HG02642 (cell line): ENCODE measurements around the gene PSMA8.
"Not testable (repeated sequence)": the region's sequence is repeated elsewhere in the genome, so short reads cannot be mapped to it uniquely, and the experiment has no call there.

Experiments
- ATAC-seq: cut with Tn5 transposase; IDR thresholded peaks from one replicate; pipeline ENCODE4 v1.9.1; 2021; ENCODE audit warnings: mild to moderate bottlenecking; ENCODE audit not compliant: unreplicated experiment, poor library complexity

The PSMA8 gene

DNA sequence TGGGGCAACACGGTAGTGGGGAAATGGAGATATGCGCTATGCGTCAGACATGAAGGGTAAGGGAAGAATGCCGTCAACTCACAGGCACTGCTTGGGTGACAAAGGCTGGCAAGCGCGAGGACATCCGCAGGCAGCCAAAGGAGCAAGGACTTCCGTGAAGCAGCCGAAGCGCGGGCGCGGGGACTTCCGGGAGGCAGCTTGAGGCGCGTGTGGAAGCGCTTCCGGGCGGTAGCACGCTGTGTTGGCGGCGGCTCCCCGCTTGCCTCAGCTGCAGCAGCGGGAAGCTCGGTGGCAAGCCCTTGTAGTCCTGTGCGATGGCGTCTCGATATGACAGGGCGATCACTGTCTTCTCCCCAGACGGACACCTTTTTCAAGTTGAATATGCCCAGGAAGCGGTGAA lies at the start of gene PSMA8:
Gene PSMA8, plus strand, starts transcription at position 218 of the 400 bp plus-strand sequence. Its CDS starts 97 bp downstream, at position 315.
- peak; percentile 58 for ATAC-seq

DNA sequence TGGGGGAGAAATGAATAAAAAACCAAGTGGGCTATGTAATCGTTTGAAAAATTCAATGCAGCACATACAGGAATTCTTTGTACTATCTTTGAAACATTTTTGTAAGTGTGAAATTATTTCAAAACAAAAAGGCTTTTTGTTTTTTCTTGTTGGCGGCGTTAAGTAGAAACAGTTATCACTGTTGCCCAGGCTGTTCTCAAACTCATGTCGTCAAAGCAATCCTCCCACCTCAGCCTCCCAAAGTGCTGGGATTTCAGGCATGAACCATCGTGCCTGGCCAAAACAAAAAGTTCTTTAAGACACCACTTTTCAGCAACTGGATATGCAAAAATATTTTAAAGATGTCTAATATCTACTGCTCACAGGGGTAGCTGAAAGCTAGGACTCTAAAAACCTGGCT lies 48.6 kb upstream of the PSMA8 start:
- ATAC-seq: no peak

DNA sequence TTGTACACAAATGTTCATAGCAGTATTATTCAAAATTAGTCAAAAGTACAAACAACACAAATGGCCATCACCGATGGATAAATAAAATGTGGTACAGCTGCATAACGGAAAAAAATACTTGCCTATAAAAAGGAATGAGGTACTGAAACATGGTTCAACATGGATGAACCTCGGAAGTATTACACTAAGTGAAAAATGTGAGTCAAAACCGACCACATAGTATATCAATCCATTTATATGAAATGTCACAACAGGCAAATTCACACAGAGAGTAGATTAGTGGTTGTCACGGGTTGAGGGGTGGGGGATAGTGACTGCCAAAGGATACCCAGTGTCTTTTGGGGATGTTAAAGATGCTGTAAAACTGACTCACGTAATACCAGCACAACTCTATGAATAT lies 46.7 kb upstream of the PSMA8 start:
- no peak for ATAC-seq

DNA sequence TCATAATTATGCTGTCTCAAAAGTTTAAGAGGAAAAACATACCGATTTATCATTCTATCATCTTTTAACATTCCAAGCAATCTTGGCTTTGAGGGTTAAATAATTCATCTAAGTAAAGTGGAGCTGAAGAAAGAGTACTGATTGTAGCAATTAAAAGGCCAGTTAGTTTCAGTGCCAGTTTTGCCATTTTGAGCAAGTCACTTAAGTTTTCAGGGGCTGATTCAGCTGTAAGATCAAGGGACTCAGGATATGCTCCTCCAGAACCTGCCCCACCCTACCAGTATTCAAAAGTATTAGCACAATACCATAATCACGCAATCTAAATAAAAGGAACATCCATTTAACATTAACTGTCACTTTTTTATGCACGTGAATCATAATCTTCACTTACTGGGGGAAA lies 45.2 kb upstream of the PSMA8 start:
- ATAC-seq: no peak

DNA sequence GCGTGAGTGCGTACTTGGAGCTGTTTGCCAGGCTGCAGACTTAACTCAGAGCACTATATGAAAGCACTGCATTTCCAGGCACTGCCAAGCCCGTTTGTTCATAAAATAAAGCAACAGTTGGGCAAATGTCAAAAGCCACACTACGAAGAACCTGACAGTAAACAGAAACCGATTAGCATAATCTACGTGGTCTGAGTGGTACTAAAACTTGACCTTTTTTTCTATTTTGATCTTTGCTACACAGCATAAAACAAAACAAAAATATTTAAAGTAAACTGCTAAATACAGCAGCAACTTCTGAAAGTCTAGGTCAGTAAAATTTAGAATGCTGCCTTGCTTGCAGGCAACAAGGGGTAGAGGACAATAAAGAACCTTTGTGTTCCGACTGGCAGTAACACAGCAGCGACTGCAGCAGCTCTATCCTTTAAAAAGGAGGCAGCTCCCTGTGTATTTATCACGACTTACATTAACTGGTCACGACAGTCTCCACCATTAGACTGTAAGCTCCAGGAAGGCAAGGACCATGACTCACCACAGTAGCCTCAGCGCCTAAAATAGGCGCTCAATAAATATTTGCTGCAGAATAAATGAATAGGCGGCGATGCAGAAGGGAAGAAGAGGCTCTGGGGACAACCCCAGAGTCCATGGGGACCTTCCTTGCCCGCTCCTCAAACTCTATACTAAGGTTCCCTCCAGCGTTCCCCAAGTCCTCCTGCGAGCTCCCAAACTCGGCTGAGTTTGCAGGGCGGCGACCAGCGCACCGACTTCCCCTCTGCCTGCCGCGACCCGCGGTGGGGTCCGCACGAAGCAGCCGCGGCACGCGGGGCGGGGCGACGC lies 44.2 kb upstream of the PSMA8 start:
- ATAC-seq: peak; percentile 1

DNA sequence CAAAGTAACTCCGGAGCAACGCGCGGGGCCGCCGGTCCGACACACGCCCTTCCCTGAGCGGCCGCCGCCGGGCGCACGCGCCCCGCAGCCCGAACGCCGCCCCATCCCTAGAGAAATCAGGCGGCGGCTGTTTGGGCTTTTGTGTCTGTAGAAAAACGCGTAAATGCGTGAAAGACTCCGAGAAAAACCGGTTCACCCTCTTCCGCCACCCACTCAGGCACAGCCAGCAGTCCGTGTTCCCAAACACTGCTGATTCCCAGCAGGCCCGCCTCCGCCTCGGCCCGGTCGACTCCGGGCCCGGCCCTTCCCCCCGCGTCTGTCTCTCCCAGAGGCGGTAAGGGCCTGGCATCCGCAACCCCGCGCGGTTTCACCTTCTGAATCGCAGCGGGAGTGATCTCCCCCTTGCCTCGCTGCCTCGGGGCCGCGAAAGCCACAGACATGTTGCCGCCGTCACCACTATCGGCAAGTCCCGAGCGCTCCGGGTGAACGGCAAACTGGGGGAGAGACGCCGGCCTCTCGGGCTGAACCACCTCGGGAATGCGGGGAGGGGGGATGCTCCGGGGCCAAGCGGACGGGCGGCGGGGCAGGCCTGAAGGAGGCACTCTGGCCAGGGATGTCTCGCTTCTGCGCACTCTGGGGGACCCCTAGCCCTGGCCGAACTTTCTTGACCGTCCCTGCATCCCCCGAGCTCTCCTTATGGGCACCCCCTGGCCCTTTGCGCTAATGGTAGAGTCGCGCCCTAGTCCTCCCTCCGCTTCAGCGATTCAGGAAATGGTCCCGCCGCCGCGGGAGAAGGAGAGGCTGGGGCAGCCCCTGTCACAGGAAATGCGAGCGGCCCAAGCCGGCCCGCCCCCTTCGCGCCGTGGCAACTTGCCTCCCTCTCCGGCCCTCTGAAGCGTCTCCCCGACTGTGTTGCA lies 43.3 kb upstream of the PSMA8 start, which contains the start of gene SS18:
Gene SS18, minus strand, starts transcription at position 484 of the 917 bp plus-strand sequence. Its CDS starts 44 bp downstream, at position 440.
- peak; percentile 82 for ATAC-seq

DNA sequence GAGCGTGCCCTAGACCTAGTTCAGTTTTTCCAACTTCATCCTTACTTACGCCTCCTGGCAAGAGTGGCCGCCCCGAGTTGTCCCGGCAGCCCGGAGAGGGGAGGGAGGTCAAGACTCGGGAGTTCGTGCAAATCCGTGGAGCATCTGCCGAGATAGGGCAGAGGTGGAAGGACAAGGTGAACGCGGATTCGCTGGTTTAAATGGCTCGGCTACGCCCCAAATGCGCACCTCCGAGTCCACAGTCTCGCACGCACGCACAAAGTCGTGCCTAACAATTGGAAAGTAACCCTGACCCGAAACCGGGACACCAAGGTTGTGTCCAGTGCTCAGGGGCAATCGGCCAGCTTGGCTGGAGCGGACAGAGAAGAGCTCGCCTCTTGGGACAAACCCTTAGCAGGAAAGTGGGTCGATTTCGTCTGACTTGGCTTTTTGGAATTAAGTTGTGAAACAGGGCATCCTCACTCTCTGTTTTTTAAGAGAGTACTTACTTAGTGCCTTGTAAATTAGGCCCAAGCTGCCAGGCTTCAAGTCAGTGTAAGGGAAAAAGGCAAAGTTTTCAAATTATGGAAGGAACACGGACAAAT lies 42.5 kb upstream of the PSMA8 start:
- ATAC-seq: peak; percentile 46

DNA sequence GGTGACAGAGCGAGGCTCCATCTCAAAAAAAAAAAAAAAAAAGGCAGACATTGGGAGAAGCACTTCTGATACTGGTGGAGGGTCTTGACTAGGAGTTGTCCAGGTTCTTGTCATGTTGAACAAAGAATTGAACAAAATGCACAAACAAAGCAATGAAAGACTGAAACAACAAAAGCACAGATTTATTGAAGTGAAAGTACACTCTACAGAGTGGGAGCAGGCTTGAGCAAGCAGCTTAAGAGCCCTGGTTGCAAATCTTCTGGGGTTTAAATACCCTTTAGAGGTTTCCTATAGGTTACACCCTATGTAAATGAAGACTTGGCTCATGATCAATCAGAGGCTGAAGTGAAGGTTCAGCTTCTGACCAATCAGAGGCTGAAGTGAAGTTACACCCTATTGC lies 36.8 kb upstream of the PSMA8 start:
- ATAC-seq: no peak

DNA sequence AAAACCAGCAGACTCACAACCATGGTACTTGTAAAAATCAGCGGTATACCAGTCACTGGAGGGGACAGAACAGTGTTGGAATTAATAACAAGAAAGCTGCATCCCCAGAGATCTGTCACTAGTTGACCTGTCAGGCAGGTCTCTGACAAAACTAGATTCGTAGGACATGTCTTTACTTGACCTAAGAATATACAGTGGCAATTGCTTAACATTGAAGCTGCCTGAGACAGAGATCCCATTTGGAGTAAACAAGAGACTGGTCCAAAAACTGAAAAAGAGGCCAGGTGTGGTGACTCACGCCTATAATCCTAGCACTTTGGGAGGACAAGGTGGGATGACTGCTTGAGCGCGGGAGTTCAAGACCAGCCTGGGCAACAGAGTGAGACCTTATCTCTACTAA lies 36.1 kb upstream of the PSMA8 start:
- no peak for ATAC-seq

DNA sequence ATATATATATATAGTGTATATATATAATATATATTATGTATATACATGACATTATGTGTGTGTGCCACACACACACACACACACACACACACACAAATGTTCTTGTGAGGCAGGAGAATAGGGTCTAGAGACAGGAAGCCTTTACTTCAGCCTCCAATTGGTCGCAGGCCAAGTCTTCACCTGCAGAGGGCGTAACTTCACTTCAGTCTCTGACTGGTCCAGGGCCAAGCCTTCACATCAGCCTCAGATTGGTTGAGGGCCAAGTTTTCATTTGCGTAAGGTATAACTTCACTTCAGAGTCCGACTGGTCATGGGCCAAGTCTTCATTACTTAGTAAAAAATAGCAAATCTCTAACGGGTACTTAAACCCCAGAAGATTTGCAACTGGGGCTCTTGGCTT lies 30.1 kb upstream of the PSMA8 start:
- ATAC-seq: no peak

DNA sequence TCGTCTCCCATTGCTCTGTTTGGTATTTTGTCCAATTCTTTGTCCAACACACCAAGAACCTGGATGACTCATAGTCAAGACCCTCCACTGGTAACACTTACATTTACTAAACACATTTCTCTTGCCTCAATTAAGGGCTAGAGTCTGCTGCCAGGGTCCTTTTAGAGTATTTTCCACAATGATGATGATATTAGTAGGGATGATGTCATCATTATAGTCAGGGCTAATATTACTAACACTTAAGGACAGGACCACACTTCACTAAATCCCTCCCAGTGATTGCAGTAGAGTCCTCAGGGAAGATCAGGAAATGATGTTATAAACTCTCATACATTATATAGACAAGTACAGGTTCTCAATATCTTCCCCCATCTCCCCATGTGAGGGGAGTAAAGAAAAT lies 29.6 kb upstream of the PSMA8 start:
- no peak for ATAC-seq

DNA sequence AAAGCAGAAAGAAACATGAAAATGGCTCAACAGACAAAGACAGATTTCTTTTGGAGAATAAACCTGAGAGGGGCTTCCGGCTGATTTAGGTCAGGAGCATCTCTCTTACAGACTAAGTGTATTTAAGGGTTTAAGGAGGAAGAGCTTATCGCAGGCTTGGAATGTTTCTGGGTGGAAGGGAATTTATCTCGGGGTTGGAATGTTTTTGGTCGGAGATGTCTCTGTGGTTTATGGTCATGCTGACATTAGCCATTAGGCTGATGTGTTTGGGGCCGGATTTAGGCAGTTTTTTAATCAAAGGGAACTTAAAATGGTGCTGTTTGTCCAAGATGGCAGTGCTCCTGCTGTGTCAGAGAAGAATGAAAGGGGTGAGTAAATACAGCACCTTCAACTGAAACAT lies 14.4 kb upstream of the PSMA8 start:
- ATAC-seq: no peak

DNA sequence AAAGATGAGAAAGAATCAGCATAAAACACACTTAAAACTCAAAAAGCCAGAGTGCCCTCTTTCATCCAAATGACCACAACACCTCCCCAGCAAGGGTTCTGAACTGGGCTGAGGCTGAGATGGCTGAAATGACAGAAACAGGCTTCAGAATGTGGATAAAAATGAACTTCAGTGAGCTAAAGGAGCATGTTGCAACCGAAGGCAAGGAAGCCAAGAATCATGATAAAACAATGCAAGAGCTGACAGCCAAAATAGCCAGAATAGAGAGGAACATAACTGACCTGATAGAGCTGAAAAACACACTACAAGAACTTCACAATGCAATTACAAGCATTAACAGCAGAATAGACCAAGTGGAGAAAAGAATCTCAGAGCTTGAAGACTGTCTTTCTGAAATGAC lies 12.2 kb upstream of the PSMA8 start:
- ATAC-seq: no peak

DNA sequence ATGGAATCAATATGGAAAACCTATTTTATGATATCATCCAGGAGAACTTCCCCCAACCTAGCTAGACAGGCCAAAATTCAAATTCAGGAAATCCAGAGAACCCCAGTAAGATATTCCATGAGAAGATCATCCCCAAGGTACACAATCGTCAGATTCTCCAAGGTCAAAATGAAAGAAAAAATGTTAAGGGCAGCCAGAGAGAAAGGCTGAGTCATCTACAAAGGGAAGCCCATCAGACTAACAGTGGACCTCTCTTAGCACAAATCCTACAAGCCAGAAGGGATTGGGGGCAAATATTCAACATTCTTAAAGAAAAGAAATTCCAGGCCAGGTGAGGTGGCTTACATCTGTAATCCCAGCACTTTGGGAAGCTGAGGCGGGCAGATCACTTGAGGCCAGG lies 11.7 kb upstream of the PSMA8 start:
- ATAC-seq: not testable (repeated sequence)

DNA sequence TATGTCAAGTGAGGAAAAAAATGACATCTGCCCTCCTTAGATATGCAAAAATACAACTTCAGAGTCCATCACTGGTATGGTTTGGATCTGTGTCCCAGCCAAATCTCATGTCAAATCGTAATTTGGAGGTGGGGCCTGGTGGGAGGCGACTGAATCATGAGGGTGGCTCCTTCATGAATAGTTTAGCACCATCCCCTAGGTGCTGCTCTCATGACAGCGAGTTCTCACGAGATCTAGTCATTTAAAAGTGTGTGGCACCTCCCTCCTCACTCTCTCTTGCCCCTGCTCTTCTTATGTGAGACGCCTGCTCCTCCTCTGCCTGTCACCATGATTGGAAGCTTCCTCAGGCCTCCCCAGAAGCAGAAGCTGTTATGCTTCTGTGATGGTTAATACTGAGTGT lies 5.9 kb upstream of the PSMA8 start:
- no peak for ATAC-seq

DNA sequence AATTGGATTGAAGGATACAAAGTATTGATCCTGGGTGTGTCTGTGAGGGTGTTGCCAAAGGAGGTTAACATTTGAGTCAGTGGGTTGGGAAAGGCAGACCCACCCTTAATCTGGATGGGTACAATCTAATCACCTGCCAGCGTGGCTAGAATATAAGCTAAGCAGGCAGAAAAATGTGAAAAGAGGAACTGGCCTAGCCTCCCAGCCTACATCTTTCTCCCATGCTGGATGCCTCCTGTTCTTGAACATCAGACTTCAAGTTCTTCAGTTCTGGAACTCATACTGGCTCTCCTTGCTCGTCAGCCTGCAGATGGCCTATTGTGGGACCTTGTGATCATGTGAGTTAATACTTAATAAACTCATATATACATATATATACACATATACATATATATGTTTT lies 5.5 kb upstream of the PSMA8 start:
- not testable (repeated sequence) for ATAC-seq

DNA sequence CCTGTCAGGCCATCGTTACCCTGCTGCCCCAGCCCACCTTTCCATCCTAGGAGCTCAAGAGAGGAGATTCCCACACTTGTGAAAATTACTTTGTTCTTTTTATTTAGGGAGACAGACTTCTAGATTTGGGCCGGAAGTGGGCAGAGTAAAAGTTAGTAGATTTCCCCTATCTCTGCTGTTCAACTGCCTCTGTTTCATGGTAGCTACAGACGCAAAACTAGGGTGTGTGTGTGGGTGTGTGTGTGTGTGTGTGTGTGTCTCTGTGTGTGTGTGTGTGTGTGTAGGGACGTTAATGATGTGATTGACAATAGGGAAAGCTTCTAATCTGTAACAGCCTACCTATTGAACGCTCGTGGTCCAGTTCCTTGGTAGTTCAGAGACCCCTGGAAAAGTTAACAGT lies 438 bp downstream of the PSMA8 start:
- no peak for ATAC-seq

DNA sequence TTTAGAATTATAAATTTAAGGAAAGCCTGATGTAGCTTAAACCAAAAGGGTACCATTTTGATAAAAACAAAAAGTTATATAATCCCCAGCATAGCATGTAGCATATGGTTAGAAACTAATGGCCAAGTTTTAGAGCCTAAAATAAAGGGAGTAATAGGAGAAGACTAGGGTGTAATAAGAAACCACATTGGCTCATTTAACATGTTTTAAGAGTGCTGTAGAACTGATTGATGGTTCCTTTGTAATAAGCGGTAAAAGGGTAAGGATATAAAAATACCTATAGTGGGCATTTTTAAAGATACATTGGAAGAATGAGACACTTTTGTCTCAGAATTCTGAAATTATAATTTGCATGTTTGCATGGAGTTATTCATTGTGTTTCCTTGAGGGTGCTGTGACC lies 1.9 kb downstream of the PSMA8 start:
- ATAC-seq: no peak

DNA sequence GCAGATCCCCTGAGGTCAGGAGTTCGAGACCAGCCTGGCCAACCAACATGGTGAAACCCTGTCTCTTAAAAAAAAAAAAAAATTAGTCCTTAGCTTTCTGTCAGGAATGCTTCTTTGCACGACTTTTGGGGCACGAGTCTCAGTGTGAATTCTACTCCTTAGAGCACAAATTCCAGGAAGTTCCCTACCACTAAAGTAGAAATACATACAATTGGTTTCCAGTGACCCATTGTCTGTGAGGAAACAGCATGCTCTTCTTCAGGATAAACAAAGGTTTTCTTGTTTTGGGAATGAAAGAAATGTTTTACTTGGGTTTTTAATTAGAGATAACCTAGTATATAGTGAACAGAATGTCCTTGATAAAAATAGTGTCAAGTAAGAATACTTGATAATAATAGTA lies 23.7 kb downstream of the PSMA8 start:
- ATAC-seq: no peak

DNA sequence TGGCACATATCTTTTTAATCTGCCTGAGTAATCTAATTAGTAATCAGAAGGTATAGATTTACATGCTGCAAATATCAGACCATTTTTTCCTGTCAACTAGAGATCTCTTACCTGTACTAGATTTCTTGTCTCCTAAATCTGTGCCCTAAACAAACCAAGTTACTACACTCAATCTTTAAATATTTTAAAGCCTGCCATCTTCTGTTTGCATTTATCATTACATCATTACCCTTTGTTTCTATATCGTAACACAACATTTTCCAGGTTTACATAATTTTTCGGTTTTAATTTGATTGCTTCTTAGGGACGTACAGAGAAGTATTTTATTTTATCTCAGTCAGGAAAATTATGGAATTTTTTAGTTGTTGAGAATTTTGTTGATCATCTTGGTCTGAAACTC lies 25.7 kb downstream of the PSMA8 start:
- no peak for ATAC-seq

DNA sequence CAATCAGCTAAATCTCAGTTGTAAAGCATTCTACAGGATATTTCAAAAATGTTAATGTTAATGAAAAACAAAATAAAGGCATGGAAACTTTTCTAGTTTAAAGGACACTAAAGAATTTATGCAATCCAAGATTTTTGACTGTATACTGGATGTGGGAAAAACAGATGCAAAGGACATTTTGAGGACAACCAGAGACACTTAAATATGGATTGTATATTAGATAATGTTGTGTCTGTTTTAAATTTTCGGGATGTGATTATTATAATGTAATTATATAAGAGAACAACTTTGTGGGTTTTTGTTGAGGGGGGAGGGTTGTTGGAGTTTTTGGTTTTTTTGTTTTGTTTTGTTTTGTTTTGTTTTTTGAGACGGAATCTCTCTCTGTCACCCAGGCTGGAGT lies 30.9 kb downstream of the PSMA8 start:
- ATAC-seq: no peak
